HG03139 (cell line): ENCODE measurements around the gene ASIP.
"Not testable (repeated sequence)": the region's sequence is repeated elsewhere in the genome, so short reads cannot be mapped to it uniquely, and the experiment has no call there.

Experiments
- ATAC-seq: cut with Tn5 transposase; IDR thresholded peaks from one replicate; pipeline ENCODE4 v1.9.1; 2021; ENCODE audit not compliant: unreplicated experiment

The ASIP gene

DNA sequence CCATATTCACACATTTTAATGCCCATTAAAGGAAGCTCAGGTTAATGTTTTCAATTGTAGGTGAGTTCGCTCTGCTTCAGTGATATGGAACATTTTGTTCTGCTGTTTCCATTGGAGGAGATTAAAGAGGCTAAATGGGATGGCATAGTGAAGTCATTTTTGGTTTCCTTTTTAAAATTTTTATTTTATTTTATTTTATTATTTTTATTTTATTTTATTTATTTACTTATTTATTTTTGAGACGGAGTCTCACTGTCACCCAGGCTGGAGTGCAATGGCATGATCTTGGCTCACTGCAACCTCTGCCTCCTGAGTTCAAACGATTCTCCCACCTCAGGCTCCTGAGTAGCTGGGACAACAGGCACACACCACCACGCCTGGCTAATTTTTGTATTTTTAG, 792 bp downstream of the ASIP start:
- not testable (repeated sequence) for ATAC-seq

DNA sequence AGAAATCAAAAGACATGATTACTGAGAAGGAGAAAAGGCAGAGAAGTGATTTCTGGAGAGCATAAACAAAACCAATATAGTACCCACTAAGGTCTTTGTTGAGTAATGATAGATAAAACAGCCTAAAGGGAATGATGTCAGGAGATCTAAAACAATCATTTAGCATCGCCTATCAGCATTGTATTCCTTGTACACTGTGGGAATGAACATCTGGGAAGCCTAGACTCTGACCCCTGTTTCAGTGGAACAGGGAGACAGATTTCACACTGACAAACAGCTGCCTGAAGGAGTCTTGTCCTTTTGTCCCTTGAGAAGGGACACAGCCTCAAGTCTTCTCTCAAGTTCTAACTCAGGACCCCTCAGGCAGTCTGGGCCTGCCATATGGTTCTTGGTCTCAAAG, 1.7 kb downstream of the ASIP start:
- ATAC-seq = no peak

DNA sequence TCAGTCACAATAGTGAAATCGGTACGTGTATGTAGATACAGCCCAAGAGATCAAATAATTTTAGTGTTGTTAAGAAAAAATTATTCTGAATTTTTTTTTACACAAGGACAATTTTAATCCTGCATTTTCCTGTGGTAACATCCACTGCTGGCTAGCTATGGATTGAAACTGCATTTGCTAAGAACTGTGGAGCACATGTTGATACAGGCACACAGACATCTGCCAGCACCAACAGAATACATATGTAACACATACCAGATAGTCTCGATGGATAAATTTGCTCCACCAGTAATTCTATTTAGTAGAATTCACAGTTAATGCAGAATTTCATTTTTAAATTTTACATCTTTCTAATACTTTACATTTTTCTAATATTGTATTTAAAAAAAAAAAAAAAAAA, 2.2 kb downstream of the ASIP start:
- no peak for ATAC-seq

DNA sequence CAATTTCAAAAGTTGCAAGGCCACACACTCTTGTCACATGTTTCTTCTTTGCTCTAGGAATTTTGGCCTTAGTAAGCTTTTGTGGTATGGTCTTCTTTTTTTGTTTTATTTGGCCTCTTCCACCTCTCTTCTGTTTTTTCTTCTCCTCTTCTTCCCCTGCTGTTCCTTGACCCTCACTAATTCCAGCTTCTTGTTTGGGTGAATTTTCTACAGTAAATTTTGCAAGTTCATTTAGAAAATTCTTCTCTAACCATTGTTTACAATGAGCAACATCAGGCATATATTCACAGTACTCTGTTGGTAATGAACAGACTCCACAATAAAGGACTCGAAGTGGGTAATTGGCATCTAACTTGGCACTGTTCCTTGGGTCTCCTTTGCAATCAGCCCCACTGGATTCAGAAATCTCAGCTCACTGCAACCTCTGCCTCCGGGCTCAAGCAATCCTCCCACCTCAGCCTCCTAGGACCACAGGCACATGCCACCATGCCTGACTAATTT, 5.0 kb downstream of the ASIP start:
- no peak for ATAC-seq

DNA sequence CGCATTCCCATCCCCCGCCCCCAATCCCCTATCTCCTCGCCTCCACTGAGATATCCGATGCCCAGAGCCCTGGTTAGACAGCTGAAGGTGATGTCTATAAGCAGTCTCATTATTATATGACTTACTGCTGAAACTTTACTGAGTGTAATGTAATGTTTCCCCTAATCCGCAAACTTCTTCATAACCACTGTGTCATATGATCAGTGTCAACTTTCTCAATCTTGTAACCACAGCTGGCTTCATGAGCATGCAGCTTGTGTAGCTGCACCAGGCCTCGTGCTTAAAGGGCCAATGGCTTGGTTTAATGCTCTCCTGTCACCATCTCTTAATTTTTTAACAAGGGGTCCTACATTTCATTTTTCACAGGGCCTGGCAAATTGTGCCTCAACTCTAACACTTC, 8.1 kb downstream of the ASIP start:
- ATAC-seq = no peak

DNA sequence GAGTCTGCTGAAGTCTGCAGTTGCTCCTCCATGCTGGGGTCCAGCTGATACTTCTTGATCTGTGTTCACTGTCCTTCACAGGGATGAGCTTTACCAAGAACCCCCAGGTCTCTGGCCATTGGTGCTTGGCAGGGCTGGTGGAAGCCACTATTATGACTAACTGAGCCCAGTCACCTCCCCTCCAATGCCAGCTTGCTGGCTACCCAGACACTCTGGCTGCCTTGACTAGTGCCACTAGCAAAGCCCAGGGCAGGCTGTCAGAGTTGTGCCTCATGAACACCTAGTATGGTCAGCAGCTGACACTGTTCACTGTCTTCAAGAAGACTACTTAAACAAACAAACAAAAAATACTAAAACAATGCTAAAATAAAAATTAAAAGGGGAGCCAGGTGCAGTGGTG, 8.8 kb downstream of the ASIP start:
- no peak for ATAC-seq

DNA sequence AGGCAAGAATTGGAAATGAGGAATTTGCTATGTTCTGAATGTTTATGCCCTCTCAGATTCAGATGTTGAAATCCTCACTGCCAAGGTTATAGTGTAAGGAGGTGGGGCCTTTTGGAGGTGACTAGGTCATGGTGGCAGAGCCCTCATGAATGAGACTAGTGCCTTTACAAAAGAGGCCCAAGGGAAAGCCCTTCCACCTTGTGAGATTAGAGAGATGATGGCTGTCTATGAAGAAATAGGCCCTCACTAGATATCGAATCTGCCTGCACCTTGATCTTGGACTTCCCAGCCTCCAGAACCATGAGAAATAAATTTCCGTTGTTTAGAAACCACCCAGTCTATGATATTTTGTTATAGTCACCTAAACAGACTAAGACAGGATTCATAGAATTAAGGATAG, 10.4 kb downstream of the ASIP start:
- no peak for ATAC-seq

DNA sequence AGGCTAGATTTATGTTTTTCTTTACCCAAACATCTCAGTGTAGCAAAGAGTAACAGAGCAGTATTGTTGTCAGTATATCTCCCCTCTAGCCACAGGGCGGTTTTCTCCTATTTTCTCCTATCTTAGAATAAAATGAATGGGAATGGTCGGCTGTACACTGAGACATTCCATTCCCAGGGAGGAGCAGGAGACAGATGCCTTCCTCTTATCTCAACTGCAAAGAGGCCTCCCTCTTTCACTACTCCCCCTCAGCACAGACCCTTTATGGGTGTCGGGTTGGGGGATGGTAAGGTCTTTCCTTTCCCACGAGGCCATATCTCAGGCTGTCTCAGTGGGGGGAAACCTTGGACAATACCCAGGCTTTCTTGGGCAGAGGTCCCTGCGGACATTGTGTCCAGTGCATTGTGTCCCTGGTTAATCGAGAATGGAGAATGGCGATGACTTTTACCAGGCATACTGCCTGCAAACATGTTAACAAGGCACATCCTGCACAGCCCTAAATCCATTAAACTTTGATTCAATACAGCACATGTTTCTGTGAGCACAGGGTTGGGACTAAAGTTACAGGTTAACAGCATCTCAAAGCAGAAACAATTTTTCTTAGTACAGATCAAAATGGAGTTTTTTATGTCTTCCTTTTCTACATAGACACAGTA, 11.3 kb downstream of the ASIP start:
- not testable (repeated sequence) for ATAC-seq

DNA sequence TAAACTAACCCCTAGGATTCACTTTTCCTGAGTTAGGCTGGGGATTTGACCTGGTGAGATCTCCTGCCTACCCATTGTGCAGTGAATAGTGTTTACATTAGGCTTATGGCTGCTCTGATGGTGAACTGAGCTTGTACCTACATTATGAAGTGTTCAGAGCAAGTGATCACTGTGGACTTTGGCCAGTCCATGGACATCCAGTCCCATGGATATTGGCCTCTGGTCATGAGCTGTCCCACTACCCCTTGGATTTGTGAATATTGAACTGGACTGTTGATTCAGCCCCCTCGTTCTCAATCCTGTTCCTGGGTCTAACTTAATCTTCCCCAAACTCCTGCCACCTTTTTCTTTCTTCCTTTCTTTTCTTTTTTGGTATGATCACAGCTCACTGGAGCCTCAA, 13.8 kb downstream of the ASIP start:
- no peak for ATAC-seq

DNA sequence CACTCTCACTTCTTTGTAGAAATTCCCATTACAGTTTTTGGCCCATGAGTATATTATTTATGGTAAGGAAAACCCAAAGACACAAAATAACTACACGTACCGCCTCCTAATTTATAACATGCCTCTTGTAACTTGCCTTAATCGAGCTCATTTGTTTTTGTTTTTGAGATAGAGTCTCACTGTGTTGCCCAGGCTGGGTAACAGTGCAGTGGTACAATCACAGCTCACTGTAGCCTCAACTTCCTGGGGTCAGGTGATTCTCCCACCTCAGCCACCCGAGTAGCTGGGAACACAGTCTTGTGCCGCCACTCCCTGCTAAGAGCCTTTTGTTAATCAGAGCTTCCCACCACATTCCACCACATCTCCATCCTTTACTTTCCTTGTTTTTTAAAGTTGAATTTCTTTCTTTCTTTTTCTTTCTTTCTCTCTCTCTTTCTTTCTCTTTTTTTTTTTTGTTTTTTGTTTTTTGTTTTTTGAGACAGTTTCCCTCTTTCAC, 15.5 kb downstream of the ASIP start:
- no peak for ATAC-seq

DNA sequence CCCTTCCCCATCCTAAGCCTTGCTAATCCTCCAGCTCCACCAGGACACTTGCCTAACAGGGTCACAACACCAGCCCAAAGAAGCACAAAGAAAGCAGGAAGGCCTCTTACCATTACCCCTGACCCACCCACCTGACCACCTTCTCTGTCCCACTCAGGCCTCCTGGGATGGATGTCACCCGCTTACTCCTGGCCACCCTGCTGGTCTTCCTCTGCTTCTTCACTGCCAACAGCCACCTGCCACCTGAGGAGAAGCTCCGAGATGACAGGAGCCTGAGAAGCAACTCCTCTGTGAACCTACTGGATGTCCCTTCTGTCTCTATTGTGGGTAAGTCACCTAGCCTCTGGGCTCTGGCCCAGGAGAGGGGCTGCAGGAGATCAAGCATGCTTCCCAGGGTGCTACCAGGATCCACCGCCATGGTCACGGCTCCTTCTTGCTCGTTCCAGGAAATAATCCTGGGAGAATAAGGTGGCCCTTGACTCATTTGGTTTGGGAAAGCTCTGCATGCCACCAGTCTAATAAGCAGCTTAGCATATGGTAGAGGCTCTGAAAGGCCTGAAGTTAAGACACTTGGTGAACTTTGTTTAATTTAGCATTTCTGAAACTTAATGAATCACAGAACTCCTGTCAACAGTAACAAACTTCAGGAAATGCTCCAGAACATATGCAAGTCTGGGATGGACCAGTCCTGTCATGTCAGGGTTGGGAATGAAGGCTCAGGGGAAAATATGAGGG, 19.2 kb downstream of the ASIP start:
- ATAC-seq = no peak

DNA sequence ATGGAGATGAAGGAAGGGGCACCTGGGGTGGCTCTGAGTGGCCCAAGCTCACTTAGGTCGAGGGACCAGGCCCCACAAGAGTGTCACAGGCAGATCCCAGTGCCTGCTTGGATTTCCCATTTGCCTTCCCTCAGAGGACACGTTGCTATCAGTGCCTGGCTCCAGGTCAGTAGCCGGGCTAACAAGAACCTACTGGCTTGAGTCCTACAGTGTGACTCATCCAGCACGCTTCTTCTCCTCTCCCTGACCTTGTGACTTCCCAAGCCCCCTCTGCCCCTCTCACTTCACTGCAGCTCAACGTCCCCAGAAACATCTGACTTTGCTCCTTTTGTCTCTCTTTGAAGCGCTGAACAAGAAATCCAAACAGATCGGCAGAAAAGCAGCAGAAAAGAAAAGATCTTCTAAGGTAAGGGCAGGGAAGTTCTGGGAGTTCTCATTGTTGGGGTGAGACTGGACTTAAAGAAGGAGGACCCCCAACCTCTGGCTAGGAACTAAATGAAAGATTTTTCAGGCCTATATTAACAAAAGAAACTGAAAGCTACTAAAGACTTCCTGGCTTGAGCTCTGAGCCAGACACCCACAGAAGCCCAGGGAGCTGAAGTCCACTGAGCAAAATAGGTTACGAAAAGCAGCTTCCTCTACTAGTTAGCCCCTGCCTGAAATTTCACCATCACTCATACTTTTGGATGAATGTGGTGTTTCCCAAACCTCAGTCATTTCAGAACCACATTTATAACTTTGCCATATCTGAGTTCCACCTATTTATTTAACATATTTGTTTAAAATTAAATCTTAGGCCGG, 21.5 kb downstream of the ASIP start:
- no peak for ATAC-seq

DNA sequence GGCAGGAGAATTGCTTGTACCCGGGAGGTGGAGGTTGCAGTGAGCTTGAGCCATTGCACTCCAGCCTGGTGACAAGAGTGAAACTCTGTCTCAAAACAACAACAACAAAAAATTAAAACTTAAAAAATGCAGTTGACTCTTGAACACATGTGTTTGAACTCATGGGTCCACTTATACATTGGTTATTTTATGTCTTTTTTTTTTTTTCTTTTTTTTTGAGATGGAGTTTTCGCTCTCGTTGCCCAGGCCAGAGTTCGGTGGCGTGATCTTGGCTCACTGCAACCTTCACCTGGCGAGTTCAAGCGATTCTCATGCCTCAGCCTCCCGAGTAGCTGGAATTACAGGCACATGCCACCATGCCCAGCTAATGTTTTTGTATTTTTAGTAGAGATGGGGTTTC, 22.2 kb downstream of the ASIP start:
- ATAC-seq = not testable (repeated sequence)

DNA sequence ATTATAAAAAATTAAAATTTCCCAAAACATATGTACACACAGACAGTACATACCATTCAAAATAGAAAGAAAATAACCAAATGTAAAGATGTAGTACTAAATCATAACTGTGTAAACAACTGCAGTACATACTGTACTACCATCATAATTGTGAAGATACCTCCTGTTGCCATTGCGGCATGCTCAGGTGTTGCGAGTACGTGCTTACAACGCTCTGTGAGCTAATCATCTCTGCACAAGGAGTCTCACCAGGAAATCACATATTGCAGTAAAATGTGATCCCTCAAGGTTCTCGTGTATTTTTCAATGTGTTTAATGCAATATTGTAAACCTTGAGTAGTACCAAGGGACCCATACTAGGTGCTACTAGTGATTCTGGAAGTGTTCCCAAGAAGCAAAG, 22.9 kb downstream of the ASIP start:
- ATAC-seq = no peak

DNA sequence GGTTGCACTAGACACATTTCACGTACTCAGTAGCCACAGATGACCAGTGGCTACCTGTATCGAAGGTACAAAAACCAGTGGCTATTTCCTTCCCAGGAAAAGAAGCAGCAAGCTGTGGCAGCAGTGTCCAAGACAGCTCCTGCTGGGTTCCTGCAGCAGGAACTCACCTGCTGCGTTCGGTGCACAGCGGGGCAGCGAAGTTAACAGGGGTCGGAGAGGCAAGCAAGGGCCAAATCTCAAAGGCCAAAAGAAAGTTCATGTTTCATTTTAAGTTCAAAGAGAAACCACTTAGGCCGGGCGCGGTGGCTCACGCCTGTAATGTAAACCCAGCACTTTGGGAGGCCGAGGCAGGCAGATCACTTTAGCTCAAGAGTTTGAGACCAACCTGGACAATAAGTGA, 26.9 kb downstream of the ASIP start:
- ATAC-seq = no peak

DNA sequence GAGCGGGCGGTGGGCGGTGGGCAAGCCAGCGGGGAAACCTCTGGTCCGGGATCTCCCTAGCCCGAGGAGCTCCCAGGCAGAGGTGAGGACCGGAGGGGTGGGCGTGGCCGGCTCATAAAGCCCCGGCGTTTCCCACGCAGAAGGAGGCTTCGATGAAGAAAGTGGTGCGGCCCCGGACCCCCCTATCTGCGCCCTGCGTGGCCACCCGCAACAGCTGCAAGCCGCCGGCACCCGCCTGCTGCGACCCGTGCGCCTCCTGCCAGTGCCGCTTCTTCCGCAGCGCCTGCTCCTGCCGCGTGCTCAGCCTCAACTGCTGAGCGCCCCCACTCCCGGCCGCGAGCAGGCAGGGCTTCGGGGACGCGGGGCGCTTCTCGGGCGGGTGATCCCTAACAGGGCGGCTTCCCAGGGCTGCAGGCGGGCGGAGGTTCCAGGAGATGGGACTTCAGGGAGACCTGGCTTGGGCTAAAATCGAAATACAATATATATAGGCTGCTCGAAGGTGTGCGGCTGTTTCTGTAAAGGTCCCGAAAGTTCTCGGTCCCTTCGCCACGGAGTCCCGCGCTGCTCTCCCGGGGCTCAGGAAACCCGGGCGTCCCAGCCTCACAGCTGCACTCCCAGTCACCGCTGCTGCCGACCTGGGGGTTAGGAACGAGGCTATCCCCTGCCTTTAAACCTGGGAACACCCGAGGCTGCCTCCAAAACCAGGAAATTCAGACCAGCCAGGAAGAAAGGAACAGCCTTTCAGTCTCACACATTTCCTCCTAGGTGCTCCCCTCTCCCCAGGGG, 27.8 kb downstream of the ASIP start:
- ATAC-seq = no peak

DNA sequence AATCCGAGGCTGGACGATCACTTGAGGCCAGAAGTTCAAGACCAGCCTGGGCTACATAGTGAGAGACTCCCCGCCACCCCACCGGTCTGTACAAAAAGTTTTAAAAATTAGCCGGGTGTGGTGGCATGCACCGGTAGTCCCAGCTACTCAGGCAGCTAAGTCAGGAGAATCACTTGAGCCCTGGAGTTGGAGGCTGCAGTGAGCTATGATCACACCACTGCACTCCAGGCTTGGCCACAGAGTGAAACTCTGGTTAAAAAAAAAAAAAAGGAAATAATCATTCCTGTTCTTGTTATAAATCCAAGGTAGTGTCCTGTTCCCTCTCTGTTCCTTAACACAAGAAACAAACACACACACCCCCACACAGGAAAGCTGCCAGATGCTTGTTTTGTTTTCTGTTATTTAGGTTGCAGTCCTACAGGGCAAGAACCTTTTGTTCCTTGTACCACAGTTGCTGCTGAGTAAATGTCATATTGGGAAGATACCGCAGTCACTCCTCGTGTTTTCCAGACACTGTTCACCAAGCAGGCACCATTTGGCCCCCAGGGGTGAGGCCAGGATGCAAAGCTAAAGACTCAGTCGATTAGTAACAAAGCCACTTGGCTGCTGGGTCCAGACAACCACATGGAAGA, 28.9 kb downstream of the ASIP start:
- ATAC-seq = no peak

DNA sequence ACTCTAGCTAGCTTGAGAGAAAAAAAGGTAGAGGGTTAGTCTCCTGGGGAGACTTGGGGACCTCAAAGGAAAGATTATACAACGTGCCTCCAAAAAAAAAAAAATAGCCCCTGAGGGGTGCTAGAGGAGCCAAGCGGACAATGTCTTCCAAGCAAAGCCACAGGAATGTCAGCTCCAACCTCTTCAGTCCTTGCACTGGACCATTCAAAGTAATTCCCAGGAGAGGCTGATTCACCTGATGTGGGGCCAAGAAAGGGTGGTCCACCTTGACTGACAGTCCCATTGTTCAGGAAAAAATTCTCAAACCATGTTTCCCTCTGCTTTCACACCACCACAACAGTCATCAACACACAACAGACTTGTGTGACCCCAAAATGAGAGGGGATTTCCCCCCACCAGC, 30.7 kb downstream of the ASIP start:
- ATAC-seq = no peak

DNA sequence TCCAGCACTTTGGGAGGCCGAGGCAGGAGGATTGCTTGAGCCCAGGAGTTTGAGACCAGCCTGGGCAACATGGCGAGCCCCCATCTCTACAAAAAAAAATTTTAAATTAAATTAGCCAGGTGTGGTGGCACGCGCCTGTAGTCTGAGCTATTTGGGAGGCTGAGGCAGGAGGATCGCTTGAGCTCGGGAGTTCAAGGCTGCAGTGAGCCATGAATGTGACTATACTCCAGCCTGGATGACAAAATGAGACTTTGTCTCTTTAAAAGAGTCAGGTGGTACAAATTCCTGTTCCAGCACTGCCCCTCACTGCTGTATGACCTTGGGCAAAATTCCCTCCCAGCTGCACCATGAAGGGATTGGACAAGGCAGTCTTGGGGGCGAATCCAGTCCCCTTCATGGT, 33.5 kb downstream of the ASIP start:
- no peak for ATAC-seq

DNA sequence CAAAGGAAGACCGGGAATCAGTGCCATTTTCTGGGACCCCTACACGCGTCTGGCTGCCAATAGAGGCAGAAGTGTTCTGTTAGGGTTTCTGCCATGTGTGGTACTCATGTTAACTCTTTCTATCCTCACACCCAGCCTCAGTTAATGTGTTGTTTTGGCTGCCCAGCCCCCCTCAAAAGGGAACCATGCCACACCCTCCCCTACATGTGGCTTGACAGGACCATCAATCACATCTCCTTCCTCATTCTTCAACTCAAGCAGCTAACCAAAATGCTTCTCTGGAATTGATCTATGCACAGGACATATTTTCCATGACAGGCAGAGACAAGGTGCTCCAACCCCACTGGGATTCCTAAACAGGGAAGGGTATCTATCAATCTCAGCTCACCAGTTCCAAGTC, 40.0 kb downstream of the ASIP start:
- no peak for ATAC-seq

DNA sequence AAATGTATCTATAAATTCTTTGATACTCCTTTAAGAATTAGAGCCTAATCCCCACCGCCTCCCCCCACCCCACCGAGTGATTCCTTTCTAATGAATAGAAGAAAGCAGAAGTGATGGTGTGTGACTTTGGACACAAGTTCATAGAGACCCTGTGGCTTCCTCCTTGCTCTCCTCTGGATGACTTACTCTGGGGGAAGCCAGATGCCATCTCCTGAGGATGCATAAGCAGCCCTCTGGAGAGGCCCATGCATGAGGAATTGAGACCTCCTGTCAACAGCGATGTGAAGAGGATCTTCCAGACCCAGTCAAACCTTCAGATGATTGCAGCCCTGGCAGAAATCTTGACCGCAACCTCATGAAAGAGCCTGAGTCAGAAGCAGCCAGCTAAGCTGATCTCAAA, 40.8 kb downstream of the ASIP start:
- no peak for ATAC-seq
